Putamen (tissue), 1 donor: ENCODE measurements around the gene DPH6.
"Not testable (repeated sequence)": the region's sequence is repeated elsewhere in the genome, so short reads cannot be mapped to it uniquely, and the experiment has no call there.

Source experiments
- DNase-seq: peaks from one replicate; pipeline ENCODE4 v3.0.0-alpha.2; 2016; ENCODE audit warnings: low spot score

DPH6 gene, protein sequence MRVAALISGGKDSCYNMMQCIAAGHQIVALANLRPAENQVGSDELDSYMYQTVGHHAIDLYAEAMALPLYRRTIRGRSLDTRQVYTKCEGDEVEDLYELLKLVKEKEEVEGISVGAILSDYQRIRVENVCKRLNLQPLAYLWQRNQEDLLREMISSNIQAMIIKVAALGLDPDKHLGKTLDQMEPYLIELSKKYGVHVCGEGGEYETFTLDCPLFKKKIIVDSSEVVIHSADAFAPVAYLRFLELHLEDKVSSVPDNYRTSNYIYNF

DNA sequence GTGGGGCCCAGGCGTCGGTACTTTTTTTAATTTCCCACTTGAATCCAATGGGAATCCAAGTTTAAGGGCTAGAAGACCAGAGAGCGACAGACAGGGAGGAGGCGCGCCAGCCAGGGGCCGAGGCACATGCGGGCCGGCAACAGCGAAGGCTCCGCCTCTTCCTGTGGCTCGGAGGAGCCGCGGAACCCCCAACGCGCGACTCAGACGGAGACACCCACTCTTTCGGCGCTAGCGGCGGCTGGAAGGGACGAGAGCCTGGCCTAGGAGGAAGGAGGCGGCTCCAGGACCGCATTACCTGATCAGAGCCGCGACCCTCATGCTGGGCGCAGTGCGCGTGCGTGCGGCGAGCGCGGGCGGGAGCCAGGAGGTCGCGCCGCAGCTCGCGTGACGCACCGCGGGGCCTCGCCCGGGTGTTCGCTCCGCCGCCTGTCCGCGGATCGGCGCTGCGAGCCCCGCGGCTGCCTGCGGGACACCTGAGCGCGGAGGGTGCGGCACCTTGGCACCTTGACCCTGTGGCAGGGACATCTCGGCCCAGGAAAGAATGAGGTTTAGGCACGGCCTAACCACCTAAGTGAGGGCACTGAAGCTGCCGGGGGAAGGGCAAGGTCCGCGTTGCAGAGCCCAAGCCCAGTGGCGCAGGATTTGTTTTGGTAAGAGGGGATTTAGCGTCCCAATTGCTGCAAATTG is at the start of gene DPH6:
TSS of gene DPH6 (minus strand) at position 342 of the 687 bp plus-strand sequence. CDS start at position 318, 24 bp downstream.
- DNase-seq: peak; percentile 74

DNA sequence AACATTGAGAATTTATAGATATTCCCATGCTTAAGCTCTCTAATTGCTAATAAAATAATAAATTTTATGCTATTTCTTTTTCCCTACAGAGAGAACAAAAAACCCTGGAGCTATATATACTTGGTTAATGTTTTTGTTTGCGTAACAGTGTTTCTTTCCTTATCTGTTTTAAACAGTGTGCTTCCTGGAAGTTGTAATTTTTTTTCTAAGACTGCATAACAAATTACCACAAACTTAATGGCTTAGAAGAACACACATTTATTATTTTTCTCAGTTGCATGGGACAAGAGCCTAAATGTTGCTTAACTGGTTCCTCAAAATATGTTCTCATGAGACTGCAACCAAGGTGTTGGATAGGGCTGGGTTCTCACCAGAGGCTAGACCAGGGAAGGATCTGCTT is 49.7 kb upstream of the DPH6 start:
- no peak for DNase-seq

DNA sequence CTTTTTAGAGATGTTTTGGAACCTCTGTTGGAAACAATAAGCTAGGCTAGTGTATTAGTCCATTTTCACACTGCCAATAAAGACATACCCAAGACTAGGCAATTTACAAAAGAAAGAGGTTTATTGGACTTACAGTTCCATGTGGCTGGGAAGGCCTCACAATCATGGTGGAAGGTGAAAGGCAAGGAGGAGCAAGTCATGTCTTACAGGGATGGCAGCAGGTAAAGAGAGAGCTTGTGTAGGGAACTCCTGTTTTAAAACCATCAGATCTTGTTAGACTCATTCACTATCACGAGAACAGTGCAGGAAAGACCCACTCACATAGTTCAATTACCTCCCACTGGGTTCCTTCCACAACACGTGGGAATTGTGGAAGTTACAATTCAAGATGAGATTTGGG is 46.0 kb upstream of the DPH6 start:
- DNase-seq: not testable (repeated sequence)

GRCh38 chr15:35583863-35584528 is 38.0 kb upstream of the DPH6 start:
- DNase-seq: no peak

GRCh38 chr15:35580606-35581005 is 34.6 kb upstream of the DPH6 start:
- no peak for DNase-seq

DNA sequence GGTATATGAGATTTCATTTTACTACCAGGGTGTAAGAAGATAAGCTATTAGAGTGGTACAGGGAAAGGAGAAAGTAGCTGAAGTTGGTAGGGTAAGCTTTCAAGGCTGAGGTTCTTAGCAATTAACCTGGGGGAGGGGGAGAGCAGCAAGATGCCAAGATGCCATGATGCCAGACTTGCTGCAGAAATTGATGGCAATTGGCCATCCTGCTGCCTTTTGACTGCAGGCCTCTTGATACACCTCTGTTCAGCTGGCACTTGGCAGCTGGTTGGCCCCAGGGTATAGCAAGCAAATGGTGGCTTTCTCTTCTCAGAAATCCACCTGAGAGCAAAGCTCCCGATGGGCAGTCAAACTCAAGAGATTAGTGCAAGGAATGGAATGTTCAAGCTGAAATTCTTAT is 21.4 kb upstream of the DPH6 start:
- DNase-seq: no peak

DNA sequence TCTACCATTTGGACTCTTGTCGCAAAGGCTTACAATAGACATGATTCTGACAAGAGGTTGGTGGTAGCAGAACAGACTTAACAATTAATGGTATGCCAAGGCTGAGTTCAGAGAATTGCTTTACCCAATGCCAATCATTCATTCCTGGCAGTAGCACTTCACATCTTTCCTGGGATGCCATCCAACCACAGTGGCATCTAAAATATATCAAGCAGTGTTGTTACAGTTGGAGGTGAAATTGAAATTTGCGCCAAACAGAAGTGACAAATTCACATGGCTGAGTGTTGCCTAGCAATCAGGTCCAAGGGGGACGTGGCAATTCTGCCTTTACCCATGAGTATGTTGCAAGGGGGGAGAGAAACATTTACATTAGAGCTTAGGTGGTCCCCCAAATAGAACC is 21.0 kb upstream of the DPH6 start:
- no peak for DNase-seq

DNA sequence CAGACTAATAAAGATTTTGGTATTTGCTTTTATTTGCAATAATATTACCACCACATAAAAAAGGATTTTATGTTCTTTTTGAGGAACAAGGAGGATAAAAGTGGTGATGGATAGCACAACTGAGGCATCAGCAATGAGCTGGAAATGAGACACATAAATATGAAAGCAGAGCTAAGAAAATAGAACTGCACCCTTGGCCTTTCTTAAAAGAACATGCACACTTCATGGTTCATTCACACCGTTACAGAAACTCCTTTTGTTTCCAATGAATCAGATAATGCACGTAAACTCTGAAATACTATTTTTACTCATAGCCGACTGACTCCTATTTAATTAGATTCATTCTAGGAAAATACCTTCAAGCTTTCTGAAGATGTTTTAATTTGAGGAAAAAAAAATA is 19.9 kb upstream of the DPH6 start:
- no peak for DNase-seq

GRCh38 chr15:35562641-35563040 is 16.7 kb upstream of the DPH6 start:
- no peak for DNase-seq

- DNase-seq: no peak
Observed at GRCh38 chr15:35561308-35561707, 15.3 kb upstream of the DPH6 start.

DNA sequence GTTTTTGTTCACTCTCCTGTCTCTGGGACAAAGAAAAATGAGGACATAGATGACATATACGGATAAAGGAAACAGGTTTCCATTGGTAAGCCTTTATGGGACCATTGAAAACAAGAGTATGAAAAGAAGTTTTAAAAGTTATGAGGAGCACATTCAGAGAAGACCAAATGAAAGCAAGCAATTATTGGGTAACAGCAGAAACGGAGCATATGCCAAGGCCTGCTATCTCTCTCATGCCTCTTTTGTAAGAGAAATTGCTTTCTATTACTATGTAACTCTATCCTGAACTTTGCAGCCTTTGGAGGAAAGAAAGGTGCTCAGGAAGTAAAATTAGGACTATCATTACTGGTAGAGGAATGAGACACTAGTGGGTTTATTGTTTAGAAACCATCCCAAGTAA is 14.9 kb upstream of the DPH6 start:
- no peak for DNase-seq

DNA sequence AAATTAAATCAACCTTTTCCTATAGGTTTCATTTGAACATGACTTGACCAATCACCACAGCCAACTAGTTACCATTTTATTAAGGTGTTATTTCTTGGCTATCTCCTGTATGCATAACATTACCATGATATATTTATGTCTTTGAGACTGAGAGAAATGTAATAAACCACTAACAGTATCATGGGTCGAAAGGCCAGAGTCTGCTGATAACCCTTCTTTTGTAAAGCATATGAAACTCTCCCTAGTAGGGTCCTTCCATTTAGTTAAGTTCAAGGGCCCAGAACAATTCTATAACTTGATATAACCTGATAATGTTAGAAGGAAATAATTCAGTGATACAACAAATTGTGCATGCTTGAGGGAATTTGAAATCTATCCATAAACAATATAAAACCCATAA is 14.3 kb upstream of the DPH6 start:
- no peak for DNase-seq

DNA sequence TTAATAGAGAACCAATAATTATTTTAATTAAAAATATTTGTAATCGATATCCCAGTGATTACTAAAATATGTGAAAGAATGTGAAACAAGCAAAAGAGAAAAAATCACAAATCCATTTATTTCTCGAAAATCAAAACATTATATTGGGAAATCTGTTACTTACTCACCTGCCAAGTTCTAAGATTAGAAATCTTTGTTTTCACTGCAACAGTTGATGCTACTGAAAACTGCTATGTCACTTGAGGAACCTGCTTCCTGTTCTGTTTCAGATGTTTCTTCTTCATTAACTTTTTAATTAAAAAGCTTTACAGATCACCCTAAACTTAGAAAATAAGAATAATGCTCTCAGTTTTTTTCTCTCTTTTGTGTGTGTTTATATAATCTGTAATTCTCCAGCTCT is 13.7 kb upstream of the DPH6 start:
- no peak for DNase-seq

DNA sequence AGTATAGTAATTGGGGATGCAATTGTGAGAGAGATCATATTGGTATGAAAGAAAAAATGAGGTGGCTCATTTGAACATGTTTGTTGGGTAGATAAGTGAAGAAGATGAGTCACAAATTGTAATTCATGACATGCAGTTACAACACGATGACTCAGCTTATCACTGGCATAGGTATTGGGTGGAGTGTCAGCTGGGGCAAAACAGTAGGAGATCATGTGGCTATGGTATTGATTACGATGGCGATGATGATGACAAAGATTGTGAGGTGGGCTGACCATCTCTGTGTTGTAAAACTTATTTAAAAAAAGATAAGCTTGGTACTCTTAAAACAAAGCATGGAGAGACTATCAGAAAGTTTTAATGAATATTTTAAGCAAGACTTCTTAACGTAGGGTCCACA is 11.6 kb upstream of the DPH6 start:
- DNase-seq: no peak

GRCh38 chr15:35557012-35557411 is 11.0 kb upstream of the DPH6 start:
- no peak for DNase-seq

DNA sequence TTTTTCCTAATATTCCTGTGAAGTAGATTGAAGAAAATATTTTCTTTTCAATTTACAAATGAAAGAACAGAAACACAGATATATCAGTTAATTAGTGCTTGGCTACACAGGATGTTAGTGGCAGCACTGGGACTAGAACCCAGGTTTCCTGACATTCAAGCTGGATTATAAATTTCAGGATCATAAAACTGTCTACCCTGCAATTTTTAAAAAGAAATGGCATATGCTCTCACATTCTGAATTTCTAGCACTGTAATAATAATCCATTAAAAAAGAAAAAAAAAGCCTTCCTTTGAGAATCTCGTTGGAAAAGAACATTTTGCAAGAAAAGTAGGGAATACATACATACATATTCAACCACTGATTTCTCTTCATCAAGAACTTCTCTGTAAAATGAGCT is 9.3 kb upstream of the DPH6 start:
- DNase-seq: no peak

DNA sequence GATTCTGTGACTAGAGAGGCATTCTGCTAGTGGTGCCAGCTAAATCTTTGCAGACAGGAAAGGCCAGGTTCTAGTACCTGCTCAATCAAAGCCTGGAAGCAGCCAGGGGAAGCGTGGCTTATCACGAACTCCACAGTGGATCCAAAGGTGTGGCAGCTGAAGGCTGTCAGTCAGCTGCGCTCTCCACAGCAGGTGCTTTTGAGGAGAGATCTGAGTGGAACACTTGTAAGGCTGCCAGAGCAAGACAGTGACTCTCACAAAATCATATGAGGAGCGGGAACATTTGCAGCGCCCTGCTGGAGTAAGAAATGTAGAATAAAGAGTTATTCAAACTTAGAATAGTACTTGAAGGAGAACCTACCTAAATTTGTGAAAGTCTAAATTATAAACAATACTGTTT is 5.0 kb upstream of the DPH6 start:
- DNase-seq: no peak

GRCh38 chr15:35549567-35549966 is 3.6 kb upstream of the DPH6 start:
- DNase-seq: no peak

DNA sequence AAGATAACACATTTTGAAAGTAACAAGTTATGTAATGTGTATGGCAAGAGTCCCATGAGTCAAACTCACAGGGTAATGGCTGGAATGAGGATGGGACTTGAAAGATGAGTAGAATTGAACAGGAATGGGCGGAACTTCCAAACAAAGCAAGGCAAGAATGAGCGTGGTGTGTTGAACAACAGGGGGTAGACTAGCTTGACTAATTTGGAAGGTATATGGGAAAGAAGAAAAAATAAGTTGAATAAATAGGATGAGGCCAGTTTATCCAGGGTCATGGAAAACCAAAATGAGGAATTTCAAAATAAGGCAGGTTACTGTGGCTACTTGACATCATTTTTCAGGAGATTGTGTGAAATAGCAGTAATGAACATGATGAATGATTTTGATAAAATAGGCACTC is 2.5 kb upstream of the DPH6 start:
- DNase-seq: no peak

GRCh38 chr15:35547775-35548364 is 1.9 kb upstream of the DPH6 start:
- no peak for DNase-seq

GRCh38 chr15:35546511-35547381 is 781 bp upstream of the DPH6 start:
- DNase-seq: peak; percentile 35

- DNase-seq: peak; percentile 28
Observed at GRCh38 chr15:35545316-35545823, 595 bp downstream of the DPH6 start.
